ENCODE results near the gene ARL5C. TPM values are rescaled to one million over a fixed set of nuclear protein-coding genes. Genes with fewer than 3 reads are reported as not detected.
A peak's percentile ranks its signal among the peaks of the same experiment; 100 is the strongest.
"Not testable (repeated sequence)": the region's sequence is repeated elsewhere in the genome, so short reads cannot be mapped to it uniquely, and the experiment has no call there.

Gene ARL5C
- total RNA-seq, 1 experiment from 2014 or later = not detected

GRCh38 chr17:39123627-39124026 is 42.3 kb downstream of the ARL5C start:
- DNase-seq (ENCODE audit: low read depth) = no peak

GRCh38 chr17:39122991-39123390 is 43.0 kb downstream of the ARL5C start:
- in situ Hi-C loops (cut with HindIII; ENCODE audit: low pct_unique_long_range_greater_than_20kb, low sequenced_read_pairs) = no loop called here
- no peak for DNase-seq (ENCODE audit: low read depth)

More at GRCh38 chr17:39123627-39124026, 42.3 kb downstream of the ARL5C start:
- in situ Hi-C loops (cut with HindIII; ENCODE audit: low pct_unique_long_range_greater_than_20kb, low sequenced_read_pairs) = no loop called here

DNA sequence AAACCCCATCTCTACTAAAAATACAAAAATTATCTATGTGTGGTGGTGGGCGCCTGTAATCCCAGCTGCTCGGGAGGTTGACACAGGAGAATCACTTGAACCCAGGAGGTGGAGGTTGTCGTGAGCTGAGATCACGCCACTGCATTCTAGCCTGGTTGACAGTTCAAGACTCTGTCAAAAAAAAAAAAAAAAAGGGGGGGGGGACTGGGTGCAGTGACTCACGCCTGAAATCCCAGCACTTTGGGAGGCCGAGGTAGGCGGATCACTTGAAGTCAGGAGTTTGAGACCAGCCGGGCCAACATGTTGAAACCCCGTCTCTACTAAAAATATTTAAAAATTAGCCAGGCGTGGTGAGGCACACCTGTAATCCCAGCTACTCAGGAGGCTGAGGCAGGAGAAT is 44.0 kb downstream of the ARL5C start:
- in situ Hi-C loops (cut with HindIII; ENCODE audit: low pct_unique_long_range_greater_than_20kb, low sequenced_read_pairs); DNase-seq (ENCODE audit: low read depth): not testable (repeated sequence)

DNA sequence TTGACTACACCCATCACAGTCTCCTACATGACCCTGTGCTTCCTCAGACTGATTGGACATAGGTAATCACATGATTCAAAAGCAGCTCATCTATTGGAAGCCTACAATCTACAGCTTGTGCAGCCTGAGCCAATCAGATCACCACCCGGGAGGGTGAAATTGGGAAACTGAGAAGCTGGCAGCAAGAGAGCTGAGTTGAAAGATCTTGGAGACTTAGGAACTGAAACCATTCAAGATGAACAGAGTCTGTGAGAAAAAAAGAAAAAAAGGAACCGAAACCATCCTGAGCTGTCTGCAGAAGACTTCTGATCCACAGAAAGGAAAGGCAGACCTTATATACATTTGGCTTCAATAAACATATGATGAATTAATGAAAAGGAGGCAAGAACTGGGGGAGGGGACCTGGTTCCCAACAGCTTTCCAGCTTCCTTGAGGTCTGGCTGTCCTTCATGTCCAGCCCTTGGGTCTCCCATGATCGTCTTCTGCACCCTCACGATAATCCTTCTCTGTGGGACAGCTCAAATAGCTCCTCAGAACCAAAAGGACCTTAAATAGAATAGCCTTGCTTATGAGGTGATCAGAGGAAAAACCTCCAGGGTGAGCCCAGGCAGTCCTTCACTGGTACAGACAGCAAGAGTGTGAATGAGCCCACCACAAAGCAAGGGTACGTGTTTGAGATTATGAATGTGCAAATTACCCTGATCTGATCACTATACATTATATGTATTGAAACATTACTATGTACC is 47.1 kb downstream of the ARL5C start:
- DNase-seq (ENCODE audit: low read depth) = no peak
- in situ Hi-C loops (cut with HindIII; ENCODE audit: low pct_unique_long_range_greater_than_20kb, low sequenced_read_pairs) = no loop called here

- no peak for DNase-seq (ENCODE audit: low read depth)
- in situ Hi-C loops (cut with HindIII; ENCODE audit: low pct_unique_long_range_greater_than_20kb, low sequenced_read_pairs) = no loop called here
Observed at GRCh38 chr17:39116224-39116623, 49.7 kb downstream of the ARL5C start.

DNA sequence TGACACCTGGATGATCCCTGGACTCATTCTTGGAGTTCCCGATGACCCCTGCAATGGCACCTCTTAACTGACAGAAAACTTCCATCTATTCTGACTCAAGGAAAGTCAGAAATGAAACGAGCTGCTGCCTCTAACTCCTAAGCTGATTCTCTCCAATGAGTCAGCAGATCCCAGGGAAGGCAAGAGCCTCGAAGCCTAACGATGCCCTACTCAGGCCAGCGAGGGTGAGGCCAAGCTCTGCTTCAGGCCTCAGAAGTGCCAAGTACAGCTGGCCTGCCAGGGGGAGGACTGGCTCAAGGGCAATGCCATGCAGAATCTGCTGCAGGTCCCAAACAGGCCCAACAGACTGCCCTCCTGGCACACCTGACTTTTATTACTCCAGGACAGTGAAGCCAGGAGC is 50.8 kb downstream of the ARL5C start:
- DNase-seq (ENCODE audit: low read depth) = peak; percentile 37
- in situ Hi-C loops (cut with HindIII; ENCODE audit: low pct_unique_long_range_greater_than_20kb, low sequenced_read_pairs) = no loop called here

DNA sequence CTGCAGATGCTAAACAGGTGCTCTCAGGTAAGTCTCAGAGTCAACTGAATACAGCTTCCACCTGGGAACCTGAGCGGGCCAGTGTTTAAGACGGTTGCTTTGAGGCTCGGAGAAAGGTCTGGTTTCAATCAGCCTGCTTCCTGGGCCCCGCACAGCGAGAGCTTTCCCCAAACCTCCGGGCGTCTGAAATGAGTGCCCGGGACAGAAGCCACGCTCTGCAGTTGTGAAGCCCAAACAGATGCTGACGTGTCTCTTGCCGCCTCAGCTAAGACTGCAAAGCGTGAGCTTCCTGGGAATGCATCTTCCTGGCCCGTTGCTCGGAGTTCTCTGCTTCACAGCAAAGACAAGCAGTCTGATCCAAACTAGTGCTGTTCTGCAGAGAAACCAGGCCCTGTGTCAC is 51.2 kb downstream of the ARL5C start:
- in situ Hi-C loops (cut with HindIII; ENCODE audit: low pct_unique_long_range_greater_than_20kb, low sequenced_read_pairs) = no loop called here
- DNase-seq (ENCODE audit: low read depth) = no peak

- DNase-seq (ENCODE audit: low read depth) = no peak
- in situ Hi-C loops (cut with HindIII; ENCODE audit: low pct_unique_long_range_greater_than_20kb, low sequenced_read_pairs) = no loop called here
Observed at GRCh38 chr17:39113871-39114270, 52.1 kb downstream of the ARL5C start.

GRCh38 chr17:39110435-39111136 is 55.4 kb downstream of the ARL5C start:
- peak; percentile 40 for DNase-seq (ENCODE audit: low read depth)
- in situ Hi-C loops (cut with HindIII; ENCODE audit: low pct_unique_long_range_greater_than_20kb, low sequenced_read_pairs) = no loop called here

GRCh38 chr17:39108461-39109375 is 57.2 kb downstream of the ARL5C start:
- in situ Hi-C loops (cut with HindIII; ENCODE audit: low pct_unique_long_range_greater_than_20kb, low sequenced_read_pairs) = no loop called here
- DNase-seq (ENCODE audit: low read depth) = no peak

- no peak for DNase-seq (ENCODE audit: low read depth)
- in situ Hi-C loops (cut with HindIII; ENCODE audit: low pct_unique_long_range_greater_than_20kb, low sequenced_read_pairs) = no loop called here
Observed at GRCh38 chr17:39107973-39108372, 58.0 kb downstream of the ARL5C start.

GRCh38 chr17:39107155-39107554 is 58.8 kb downstream of the ARL5C start:
- DNase-seq (ENCODE audit: low read depth) = no peak
- in situ Hi-C loops (cut with HindIII; ENCODE audit: low pct_unique_long_range_greater_than_20kb, low sequenced_read_pairs) = no loop called here

Other genes with a start within 250 kb of the ARL5C start
- gene FBXO47, start 198.8 kb downstream of the ARL5C start, total RNA-seq (2014; rRNA removed; shearing (Covaris generic); ENCODE audit: low replicate concordance) = not detected in 2 replicates
- not detected in 2 replicates for gene PLXDC1, start 14.5 kb downstream of the ARL5C start, total RNA-seq (2014; rRNA removed; shearing (Covaris generic); ENCODE audit: low replicate concordance)
- 2.1 and 3.4 TPM in 2 replicates for gene CACNB1, start 31.5 kb upstream of the ARL5C start, total RNA-seq (2014; rRNA removed; shearing (Covaris generic); ENCODE audit: low replicate concordance)
- 2,576 and 2,794 TPM in 2 replicates for gene RPL19, start 34.1 kb upstream of the ARL5C start, total RNA-seq (2014; rRNA removed; shearing (Covaris generic); ENCODE audit: low replicate concordance)
- not detected in 2 replicates for gene STAC2, start 59.8 kb upstream of the ARL5C start, total RNA-seq (2014; rRNA removed; shearing (Covaris generic); ENCODE audit: low replicate concordance)
- gene FBXL20, start 235.5 kb upstream of the ARL5C start, total RNA-seq (2014; rRNA removed; shearing (Covaris generic); ENCODE audit: low replicate concordance) = 3.8 and 9.2 TPM in 2 replicates

Measured in Caki2 (cell line).